Stomach smooth muscle (tissue), 2 donors: ENCODE data around the gene DAGLA.
A peak's percentile ranks its signal among the peaks of the same experiment; 100 is the strongest.

ENCODE experiments used
- H3K27ac ChIP-seq: one replicate; pipeline ENCODE4 v1.7.0; 2013; ENCODE audit warnings: mild to moderate bottlenecking, low read length, inconsistent platforms
- H3K27me3 ChIP-seq, 2 donors: one replicate each; pipeline ENCODE4 v1.7.0; 2013; ENCODE audit warnings: low read length in 2 of 2; ENCODE audit not compliant: insufficient read depth in 2 of 2, control insufficient read depth in 1 of 2
- H3K36me3 ChIP-seq, 2 donors: one replicate each; pipeline ENCODE4 v1.7.0; 2013; ENCODE audit warnings: low read length in 2 of 2; ENCODE audit not compliant: control insufficient read depth in 2 of 2, insufficient read depth in 2 of 2
- H3K4me1 ChIP-seq: one replicate; pipeline ENCODE4 v1.7.0; 2013; ENCODE audit warnings: low read length; ENCODE audit not compliant: control insufficient read depth, insufficient read depth
- H3K4me3 ChIP-seq, 2 donors: one replicate each; pipeline ENCODE4 v1.7.0; 2013; ENCODE audit warnings: low read length in 2 of 2
- H3K9ac ChIP-seq, 2 donors: one replicate each; pipeline ENCODE4 v1.7.0; 2013; ENCODE audit warnings: low read length in 2 of 2, mild to moderate bottlenecking in 1 of 2
- H3K9me3 ChIP-seq, 2 donors: one replicate each; pipeline ENCODE4 v1.7.0; 2013; ENCODE audit warnings: low read length in 2 of 2; ENCODE audit not compliant: control insufficient read depth in 2 of 2
- donor health status: healthy.
- donor health status: Pancreatic carcinoma.

DAGLA gene

GRCh38 chr11:61775606-61776554 is 95.7 kb downstream of the DAGLA start:
- no peak overlapping the region for H3K9ac ChIP-seq
- no peaks in the 10 kb centered on the region for H3K9me3 ChIP-seq
- H3K27me3 ChIP-seq, result no peaks in the 10 kb centered on the region
- H3K4me3 ChIP-seq, result no peak overlapping the region
- peaks cover 2% of the 10 kb centered on the region for H3K4me1 ChIP-seq
- H3K27ac ChIP-seq, result no peak overlapping the region
- no peaks in the 10 kb centered on the region for H3K36me3 ChIP-seq

DNA sequence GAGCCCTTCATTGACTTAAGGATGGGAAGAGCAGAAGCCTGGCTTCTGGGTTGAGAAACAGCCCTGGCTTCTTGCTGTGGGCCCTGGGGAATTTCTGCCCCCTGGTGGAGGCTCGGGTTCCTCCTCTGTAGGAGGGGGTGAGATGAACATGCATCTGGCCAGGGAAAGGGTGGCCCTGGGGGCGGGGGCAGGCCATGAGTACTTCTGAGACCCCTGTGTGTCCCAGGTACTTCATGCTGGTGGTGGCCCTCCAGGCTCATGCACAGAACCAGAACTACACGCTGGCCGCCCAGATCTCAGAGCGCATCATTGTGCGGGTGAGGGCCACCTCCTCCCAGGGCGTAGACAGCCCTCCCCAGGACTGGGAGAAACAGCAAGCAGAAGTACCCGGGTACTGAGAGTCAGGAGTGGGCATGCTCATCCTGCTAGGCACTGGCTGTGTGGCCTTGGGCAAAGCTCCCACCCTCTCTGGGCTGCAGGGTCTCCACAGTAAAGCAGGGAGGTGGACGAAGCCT is 96.4 kb downstream of the DAGLA start:
- peaks cover 2% of the 10 kb centered on the region for H3K4me1 ChIP-seq
- H3K9me3 ChIP-seq, result no peaks in the 10 kb centered on the region
- no peak overlapping the region for H3K4me3 ChIP-seq
- no peak overlapping the region for H3K9ac ChIP-seq
- no peaks in the 10 kb centered on the region for H3K27me3 ChIP-seq
- no peaks in the 10 kb centered on the region for H3K36me3 ChIP-seq
- no peak overlapping the region for H3K27ac ChIP-seq

- H3K36me3 ChIP-seq, result no peaks in the 10 kb centered on the region
- peaks cover 2% of the 10 kb centered on the region for H3K4me1 ChIP-seq
- no peak overlapping the region for H3K27ac ChIP-seq
- H3K9ac ChIP-seq, result no peak overlapping the region
- H3K4me3 ChIP-seq, result peak overlapping the region in 1 of 2 donors; percentile 44
- H3K27me3 ChIP-seq, result no peaks in the 10 kb centered on the region
- no peaks in the 10 kb centered on the region for H3K9me3 ChIP-seq
Measured at GRCh38 chr11:61777234-61778090, 97.3 kb downstream of the DAGLA start.

GRCh38 chr11:61778357-61778886 is 98.2 kb downstream of the DAGLA start:
- peaks cover 0 to 3% of the 10 kb centered on the region in 2 donors for H3K36me3 ChIP-seq
- H3K9me3 ChIP-seq, result no peaks in the 10 kb centered on the region
- H3K4me3 ChIP-seq, result no peak overlapping the region
- no peak overlapping the region for H3K9ac ChIP-seq
- peaks cover 2% of the 10 kb centered on the region for H3K4me1 ChIP-seq
- no peaks in the 10 kb centered on the region for H3K27me3 ChIP-seq
- no peak overlapping the region for H3K27ac ChIP-seq

DNA sequence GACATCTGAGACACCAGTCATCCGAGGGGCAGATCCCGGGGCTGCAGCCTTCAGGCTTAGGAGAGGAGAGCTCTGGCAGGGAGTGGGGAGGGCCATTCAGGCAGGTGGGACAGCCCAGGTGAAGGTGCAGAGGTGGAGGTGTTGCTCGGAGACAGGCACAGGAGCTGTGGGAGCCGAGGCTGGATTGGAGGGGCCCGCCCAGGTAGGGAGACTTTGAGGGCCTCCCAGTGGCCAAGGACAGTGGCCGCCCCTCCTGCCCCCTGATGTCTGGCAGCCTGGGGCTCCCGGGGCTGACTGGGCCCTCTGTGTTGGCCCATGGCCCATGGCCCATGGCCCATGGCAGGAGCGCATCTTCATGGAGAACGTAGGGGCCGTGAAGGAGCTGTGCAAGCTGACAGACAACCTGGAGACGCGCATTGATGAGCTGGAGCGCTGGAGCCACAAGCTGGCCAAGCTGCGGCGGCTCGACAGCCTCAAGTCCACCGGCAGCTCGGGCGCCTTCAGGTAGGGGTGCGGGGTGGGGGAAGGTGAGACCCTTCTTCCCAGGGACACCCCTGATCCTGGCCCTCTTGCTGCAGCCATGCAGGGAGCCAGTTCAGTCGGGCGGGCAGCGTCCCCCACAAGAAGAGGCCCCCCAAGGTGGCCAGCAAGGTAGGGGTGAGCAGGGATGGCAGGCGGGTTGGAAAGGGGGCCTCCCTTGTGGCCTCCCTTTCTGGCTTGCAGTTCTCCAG is 98.9 kb downstream of the DAGLA start:
- Histone ChIP-seq H3K36me3 (peaks cover 0 to 5% of the 10 kb centered on the region in 2 donors), H3K4me3 (no peak overlapping the region), H3K27ac (no peak overlapping the region), H3K4me1 (peaks cover 2% of the 10 kb centered on the region), H3K27me3 (no peaks in the 10 kb centered on the region), H3K9me3 (no peaks in the 10 kb centered on the region), H3K9ac (no peak overlapping the region)

DNA sequence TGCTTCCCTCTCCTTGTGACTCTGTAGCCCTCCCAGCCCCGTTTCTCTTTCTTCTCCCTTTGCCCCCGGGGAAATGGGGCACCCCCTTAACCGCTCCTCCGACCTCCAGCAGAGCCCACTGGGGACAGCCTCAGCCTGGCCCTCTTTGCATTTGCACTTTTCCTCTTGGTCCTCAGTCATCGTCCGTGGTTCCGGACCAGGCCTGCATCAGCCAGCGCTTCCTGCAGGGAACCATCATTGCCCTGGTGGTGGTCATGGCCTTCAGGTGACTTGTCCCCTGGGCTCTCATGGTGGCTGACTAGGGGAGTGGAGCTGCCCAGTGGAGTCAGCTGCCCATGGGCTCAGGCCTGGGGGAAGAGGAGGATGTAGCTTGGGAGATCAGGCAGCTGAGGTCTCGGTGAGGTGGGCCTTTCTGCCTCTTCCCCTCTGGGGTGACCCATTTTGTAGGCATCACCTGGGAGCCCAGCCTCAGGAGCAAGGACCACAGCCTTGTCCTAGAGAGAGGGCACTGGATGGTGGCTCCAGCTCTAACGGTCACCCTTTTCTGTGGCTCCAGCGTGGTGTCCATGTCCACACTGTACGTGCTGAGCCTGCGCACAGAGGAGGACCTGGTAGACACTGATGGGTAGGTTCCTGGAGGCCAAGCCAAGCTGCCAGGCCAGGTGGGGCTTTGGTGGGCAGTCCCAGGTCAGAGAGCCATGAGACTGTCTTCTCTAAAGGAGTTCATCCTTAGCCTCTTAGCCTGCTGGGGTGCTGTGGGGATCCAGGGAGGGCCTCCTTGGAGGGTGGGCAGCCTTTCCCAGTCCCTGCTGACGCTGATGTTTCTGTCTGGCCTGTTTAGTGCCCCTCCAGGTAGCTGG is 99.7 kb downstream of the DAGLA start:
- Histone ChIP-seq H3K9ac (no peak overlapping the region), H3K36me3 (peaks cover 7 to 10% of the 10 kb centered on the region in 2 donors), H3K4me1 (peaks cover 2% of the 10 kb centered on the region), H3K27me3 (no peaks in the 10 kb centered on the region), H3K9me3 (no peaks in the 10 kb centered on the region), H3K4me3 (no peak overlapping the region), H3K27ac (no peak overlapping the region)

- Histone ChIP-seq H3K27me3 (no peaks in the 10 kb centered on the region), H3K4me3 (no peak overlapping the region), H3K4me1 (peaks cover 2% of the 10 kb centered on the region), H3K36me3 (peaks cover 7 to 10% of the 10 kb centered on the region in 2 donors), H3K9me3 (no peaks in the 10 kb centered on the region), H3K9ac (no peak overlapping the region), H3K27ac (no peak overlapping the region)
Measured at GRCh38 chr11:61780581-61781162, 100.5 kb downstream of the DAGLA start.

DNA sequence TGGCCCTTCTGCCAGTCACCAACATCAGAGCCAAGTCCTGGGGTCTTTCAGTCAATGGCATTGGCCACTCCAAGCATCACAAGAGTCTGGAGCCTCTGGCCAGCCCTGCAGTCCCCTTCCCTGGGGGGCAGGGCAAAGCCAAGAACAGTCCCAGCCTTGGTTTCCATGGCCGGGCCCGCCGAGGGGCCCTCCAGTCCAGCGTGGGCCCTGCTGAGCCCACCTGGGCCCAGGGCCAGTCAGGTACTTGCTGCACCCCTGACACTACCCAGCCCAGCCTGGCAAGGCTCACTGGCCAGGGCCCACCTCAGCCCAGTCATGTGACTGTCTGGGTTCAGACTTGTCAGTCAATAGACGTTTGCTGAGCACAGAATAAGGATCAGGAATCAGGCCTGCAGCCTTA is 101.4 kb downstream of the DAGLA start:
- H3K4me3 ChIP-seq, result no peak overlapping the region
- peaks cover 2% of the 10 kb centered on the region for H3K4me1 ChIP-seq
- no peaks in the 10 kb centered on the region for H3K9me3 ChIP-seq
- H3K27me3 ChIP-seq, result no peaks in the 10 kb centered on the region
- H3K9ac ChIP-seq, result no peak overlapping the region
- no peak overlapping the region for H3K27ac ChIP-seq
- peaks cover 10 to 14% of the 10 kb centered on the region in 2 donors for H3K36me3 ChIP-seq

- Histone ChIP-seq H3K4me3 (no peak overlapping the region), H3K9ac (no peak overlapping the region), H3K9me3 (no peaks in the 10 kb centered on the region), H3K27ac (no peak overlapping the region), H3K27me3 (no peaks in the 10 kb centered on the region), H3K36me3 (peaks cover 17 to 22% of the 10 kb centered on the region in 2 donors), H3K4me1 (no peaks in the 10 kb centered on the region)
Measured at GRCh38 chr11:61782299-61782698, 102.1 kb downstream of the DAGLA start.
